GM21825 (cell line): ENCODE results near the gene B2M.
"Not testable (repeated sequence)": the region's sequence is repeated elsewhere in the genome, so short reads cannot be mapped to it uniquely, and the experiment has no call there.

Source experiments
- ATAC-seq: cut with Tn5 transposase; IDR thresholded peaks from one replicate; pipeline ENCODE4 v1.9.1; 2021; ENCODE audit warnings: mild to moderate bottlenecking, moderate library complexity; ENCODE audit not compliant: unreplicated experiment

B2M gene

DNA sequence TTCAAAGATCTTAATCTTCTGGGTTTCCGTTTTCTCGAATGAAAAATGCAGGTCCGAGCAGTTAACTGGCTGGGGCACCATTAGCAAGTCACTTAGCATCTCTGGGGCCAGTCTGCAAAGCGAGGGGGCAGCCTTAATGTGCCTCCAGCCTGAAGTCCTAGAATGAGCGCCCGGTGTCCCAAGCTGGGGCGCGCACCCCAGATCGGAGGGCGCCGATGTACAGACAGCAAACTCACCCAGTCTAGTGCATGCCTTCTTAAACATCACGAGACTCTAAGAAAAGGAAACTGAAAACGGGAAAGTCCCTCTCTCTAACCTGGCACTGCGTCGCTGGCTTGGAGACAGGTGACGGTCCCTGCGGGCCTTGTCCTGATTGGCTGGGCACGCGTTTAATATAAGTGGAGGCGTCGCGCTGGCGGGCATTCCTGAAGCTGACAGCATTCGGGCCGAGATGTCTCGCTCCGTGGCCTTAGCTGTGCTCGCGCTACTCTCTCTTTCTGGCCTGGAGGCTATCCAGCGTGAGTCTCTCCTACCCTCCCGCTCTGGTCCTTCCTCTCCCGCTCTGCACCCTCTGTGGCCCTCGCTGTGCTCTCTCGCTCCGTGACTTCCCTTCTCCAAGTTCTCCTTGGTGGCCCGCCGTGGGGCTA is at the start of gene B2M, which contains the start of gene PATL2:
B2M (plus strand) TSS at position 422 of the 647 bp plus-strand sequence; CDS start at position 452, 30 bp downstream.
PATL2 (minus strand) TSS at position 228 of the 647 bp plus-strand sequence. CDS start 34,833 bp downstream, outside the sequence.
- ATAC-seq: peak; percentile 68

DNA sequence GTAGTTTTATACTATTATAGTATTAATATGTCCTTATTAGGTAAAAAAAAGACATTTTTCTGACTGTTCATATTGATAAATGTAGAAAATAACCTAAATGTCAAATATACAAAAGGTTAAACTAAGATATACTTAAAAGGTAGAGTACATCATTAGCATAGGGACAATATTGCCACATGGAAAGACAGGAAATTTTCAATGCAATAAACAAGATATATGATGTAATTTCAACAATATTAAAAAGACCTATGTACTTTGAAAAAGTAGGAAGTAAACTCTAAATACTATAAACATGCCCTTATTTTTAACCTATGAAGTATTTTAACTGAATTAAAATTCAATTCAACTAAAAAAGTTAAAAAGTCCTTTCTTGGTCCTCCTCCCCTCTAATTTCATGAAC is 49.7 kb upstream of the B2M start:
- no peak for ATAC-seq

DNA sequence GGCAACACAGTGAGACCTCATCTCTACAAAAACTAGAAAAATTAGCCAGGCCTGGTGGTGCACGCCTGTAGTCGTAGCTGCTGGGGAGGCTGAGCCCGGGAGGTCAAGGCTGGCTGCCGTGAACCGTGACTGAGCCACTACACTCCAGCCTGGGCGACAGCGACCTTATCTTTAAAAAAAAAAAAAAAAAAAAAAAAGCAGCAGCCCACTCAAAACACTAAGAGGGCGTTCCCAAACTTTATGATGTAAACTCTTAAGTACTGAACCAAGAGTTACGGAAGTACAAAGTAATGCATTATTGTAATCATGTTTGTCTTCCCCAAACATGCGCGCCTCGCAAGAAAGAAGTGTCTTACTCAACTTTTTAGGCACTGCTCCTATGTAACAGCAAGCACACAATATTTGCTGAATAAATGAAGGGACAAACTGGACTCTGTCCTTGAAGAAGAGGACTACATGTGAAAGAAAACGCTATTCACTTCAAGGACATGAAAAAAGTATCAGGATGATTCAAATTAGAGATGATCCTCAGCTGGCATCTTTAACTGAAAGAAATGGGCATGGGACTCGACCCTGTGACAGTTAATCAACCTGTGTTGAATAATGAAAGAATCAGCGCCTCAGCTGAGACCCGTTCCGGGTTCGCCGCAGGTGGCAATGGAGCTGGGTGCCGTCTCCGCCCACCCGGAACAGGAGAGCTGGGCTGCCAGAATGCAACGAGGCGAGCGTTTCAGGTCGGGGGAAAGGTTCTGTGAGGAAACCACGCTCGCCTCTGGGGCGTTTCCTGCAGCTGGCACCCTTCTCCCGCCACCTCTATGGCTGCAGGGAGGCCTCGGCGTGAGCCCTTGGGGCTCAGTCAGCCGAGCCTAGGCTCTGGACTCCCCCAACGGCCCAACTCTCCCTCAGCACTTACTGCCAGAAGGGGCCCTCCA is 48.6 kb upstream of the B2M start:
- ATAC-seq: peak; percentile 47

- peak; percentile 74 for ATAC-seq
Measured at GRCh38 chr15:44663410-44664308, 47.7 kb upstream of the B2M start, which contains the start of gene SPG11. Gene SPG11, minus strand, starts transcription at chr15:44663662. Its CDS starts 15 bp downstream, at chr15:44663647.

- ATAC-seq: no peak
Measured at GRCh38 chr15:44666210-44667038, 44.9 kb upstream of the B2M start.

DNA sequence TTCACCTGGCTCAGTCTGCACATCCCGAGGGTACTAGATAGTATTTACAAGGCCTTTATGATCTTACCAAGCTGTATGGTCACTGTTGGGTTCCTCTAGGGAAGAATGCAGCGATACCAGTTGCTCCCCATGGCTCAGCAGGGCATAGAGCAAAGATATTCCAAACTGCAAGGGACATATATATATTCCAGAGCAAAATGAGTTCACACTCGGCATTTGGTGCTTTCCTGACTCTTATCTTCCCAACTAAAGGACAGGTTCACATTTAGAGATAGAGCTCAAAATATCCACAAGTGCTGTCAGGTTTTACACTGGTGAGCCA is 44.3 kb upstream of the B2M start:
- no peak for ATAC-seq

DNA sequence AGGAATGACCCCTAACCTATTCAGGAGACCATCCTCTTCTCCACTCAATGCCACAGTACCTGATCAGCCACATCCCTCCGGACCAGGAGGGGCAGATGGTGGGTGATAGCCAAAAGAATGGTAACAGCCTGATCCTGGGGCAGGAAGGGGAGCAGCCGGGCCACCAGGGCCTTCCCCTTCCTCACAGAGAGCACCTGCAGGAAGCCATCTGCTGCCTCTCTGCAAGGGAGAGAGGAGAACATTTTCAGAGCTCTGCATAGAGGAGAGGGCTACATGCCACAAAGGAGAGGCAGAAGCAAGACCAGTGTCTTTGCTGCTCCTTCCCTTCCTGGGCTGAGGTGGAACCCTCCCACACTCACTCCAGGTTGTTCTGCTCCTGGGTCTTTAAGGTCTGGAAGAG is 42.4 kb upstream of the B2M start:
- no peak for ATAC-seq

DNA sequence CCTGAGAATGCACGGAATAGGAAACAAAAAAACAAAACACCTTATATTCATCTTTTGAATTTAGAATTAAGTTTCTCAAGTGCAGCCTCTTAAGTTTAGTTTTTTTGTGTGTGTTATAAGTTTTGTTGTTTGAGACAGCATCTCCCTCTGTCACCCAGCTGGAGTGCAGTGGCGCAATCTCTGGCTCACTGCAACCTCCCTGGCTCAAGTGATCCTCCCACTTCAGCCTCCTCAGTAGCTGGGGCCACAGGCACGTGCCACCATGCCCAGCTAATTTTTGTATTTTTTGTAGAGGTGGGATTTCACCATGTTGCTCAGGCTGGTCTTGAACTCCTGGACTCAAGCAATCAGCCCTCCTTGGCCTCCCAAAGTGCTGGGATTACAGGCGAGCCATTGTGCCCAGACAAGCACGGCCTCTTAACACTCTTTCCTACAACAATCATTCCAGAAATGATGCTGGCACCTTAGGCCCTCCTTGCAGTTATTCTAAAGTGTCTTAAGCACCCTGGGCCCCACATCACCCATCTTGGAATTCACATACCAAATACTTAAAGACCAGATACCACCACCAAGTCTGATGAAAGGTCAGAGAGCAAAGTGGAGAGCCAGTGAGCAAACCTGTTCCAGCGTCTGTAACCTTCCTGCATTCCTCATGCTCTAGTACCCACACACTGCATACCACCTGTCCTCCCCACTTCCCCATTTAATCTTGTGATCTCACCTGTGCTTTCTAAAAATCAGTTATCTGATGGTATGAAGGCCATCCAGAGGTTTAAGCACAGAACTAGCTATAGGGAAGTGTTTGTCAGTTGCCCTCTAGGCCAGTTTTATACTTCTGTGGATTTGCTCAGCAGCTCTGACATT is 41.0 kb upstream of the B2M start:
- no peak for ATAC-seq

DNA sequence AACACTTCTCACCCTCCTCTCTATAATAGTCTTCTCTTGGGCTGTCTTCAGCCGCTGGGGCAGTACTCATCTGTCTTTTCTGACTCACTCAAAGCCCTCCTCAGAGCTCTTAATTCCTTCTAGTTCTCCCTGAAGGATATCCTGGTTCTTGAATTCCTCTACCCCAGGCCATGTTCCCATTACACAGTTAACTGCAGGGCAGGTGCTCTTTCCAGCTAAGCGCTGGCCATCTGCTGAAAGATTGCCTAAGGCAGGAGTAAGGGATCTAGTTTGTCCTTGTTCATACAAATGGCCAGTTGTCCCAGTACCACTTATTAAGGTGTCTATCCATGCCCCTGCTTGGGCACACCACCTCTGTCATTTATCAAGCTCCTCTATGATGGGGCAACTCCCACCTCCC is 37.7 kb upstream of the B2M start:
- ATAC-seq: no peak

- ATAC-seq: no peak
Measured at GRCh38 chr15:44675911-44676310, 35.4 kb upstream of the B2M start.

DNA sequence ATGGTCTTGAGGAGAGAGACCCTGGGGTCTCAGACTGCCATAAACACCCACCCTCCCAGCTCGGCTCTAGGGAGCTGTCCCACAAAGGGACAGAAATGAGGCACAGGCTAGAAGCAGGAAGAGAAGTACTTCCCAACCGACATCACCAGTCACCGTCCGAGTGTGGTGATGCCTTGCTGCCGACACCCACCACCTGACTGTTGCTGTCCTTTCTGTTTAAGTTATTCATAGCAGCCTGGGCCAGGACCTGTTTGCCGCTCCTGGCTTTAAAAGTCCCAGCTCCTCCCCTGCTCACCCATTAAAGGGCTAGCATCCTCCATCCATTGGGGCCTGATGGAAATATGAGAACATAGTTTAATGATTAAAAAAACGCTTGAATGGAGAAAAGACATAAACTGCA is 34.6 kb upstream of the B2M start:
- ATAC-seq: no peak

GRCh38 chr15:44682211-44682610 is 29.1 kb upstream of the B2M start:
- ATAC-seq: no peak

DNA sequence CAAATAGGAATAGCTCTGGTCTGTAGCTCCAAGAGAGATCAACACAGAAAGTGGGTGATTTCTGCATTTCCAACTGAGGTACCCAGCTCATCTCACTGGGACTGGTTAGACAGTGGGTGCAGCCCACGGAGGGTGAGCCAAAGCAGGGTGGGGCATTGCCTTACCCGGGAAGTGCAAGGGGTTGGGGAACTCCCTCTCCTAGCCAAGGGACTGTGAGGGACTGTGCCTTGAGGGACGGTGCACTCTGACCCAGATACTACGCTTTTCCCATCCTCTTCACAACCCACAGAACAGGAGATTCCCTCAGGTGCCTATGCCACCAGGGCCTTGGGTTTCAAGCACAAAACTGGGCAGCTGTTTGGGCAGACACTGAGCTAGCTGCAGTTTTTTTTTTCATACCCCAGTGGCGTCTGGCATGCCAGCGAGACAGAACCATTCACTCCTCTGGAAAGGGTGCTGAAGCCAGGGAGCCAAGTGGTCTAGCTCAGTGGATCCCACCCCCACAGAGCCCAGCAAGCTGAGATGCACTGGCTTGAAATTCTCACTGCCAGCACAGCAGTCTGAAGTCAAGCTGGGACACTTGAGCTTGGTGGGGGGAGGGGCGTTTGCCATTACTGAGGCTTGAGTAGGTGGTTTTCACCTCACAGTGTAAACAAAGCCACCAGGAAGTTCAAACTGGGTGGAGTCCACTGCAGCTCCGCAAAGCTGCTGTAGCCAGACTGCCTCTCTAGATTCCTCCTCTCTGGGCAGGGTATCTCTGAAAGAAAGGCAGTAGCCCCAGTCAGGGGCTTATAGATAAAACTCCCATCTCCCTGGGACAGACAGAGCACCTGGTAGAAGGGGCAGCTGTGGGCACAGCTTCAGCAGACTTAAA is 28.3 kb upstream of the B2M start:
- ATAC-seq: not testable (repeated sequence)

GRCh38 chr15:44689318-44689717 is 22.0 kb upstream of the B2M start:
- not testable (repeated sequence) for ATAC-seq

- not testable (repeated sequence) for ATAC-seq
Measured at GRCh38 chr15:44690245-44690644, 21.1 kb upstream of the B2M start.

- ATAC-seq: no peak
Measured at GRCh38 chr15:44692659-44693058, 18.7 kb upstream of the B2M start.

DNA sequence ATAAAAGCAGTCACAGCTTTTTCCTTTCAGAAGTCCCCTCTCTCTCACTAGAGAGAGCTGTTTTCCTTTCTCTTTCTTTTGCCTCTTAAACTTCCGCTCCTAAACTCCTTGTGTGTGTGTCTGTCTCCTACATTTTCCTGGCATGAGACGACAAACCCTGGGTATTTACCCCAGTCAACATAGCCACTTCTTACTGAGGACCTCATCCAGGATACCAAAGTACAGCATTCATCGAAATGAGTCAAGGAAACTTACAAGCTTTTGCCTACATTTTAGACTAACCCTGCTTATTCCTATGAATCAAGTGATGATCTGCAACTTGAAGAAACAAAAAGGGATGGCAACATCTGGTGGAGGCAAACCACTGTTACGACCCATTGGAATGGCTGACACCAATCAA is 16.9 kb upstream of the B2M start:
- no peak for ATAC-seq

DNA sequence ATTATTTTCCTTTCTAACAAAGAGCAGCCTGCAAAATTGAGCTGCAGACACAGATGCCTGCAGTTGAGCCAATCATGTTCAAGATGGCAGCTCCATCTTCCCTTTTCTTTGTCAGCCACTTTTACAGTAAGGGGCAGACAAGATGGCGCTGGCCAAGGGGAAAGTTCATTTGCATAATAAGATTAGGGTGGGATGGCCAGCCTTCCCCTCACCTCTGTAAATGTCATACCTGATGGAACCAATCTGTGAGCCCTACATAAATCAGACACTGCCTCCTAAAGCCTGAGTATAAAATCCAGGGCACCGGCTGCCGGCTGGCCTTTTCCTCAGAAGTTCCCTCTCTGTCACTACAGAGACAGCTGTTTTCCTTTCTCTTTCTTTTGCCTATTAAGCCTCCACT is 16.0 kb upstream of the B2M start:
- no peak for ATAC-seq
